ENCODE measurements around the gene MRPS26. TPM values are rescaled to one million over a fixed set of nuclear protein-coding genes. Genes with fewer than 3 reads are reported as not detected.

The MRPS26 gene
- total RNA-seq, 2 donors from 2014 or later, result 22.4 to 26.2 TPM

GRCh38 chr20:3093861-3094361, 48.1 kb downstream of the MRPS26 start:
- intact Hi-C loops (cut with DNase I), result no loop called here
- DNase-seq (ENCODE audit: low spot score), result no peak

- no peak for DNase-seq (ENCODE audit: low spot score)
- intact Hi-C loops (cut with DNase I), result no loop called here
Observed at GRCh38 chr20:3094848-3095629, 49.2 kb downstream of the MRPS26 start.

Other genes starting within 250 kb of the MRPS26 start
- gene CPXM1, start 245.4 kb upstream of the MRPS26 start, total RNA-seq, result 10 to 100 TPM in 1 of 2 donors, 1 to 10 TPM in 1; 9.6 to 36.6 TPM
- gene C20orf141, start 231.1 kb upstream of the MRPS26 start, total RNA-seq, result not detected
- gene TMEM239, start 229.7 kb upstream of the MRPS26 start, total RNA-seq, result not detected
- gene PCED1A, start 205.4 kb upstream of the MRPS26 start, total RNA-seq, result 10 to 100 TPM; 20.1 to 24.8 TPM
- 10 to 100 TPM; 32.3 to 33.1 TPM for gene VPS16, start 205.3 kb upstream of the MRPS26 start, total RNA-seq
- gene PTPRA, start 172.6 kb upstream of the MRPS26 start, total RNA-seq, result 10 to 100 TPM; 49.2 to 62.5 TPM
- under 1 TPM in 1 of 2 donors, not detected in 1; 0.43 TPM for gene GNRH2, start 2.4 kb upstream of the MRPS26 start, total RNA-seq
- gene OXT, start 25.6 kb downstream of the MRPS26 start, total RNA-seq, result not detected
- not detected for gene AVP, start 38.7 kb downstream of the MRPS26 start, total RNA-seq
- 10 to 100 TPM in 1 of 2 donors, 1 to 10 TPM in 1; 9.2 to 10.6 TPM for gene FASTKD5, start 113.8 kb downstream of the MRPS26 start, total RNA-seq
- gene UBOX5, start 113.8 kb downstream of the MRPS26 start, total RNA-seq, result 1 to 10 TPM; 5.2 to 6.2 TPM
- gene LZTS3, start 127.5 kb downstream of the MRPS26 start, total RNA-seq, result 1 to 10 TPM; 4.2 to 8.0 TPM
- gene DDRGK1, start 158.6 kb downstream of the MRPS26 start, total RNA-seq, result 10 to 100 TPM; 38.3 to 38.6 TPM
- 10 to 100 TPM; 31.1 to 33.7 TPM for gene ITPA, start 163.4 kb downstream of the MRPS26 start, total RNA-seq
- 1 to 10 TPM in 1 of 2 donors, under 1 TPM in 1; 0.38 to 1.1 TPM for gene SLC4A11, start 193.1 kb downstream of the MRPS26 start, total RNA-seq

Measured in posterior vena cava (tissue), 2 donors.